GM23248 (cell line): Measurements from ENCODE around the gene LAMA3.

Experiments used
- EZH2 ChIP-seq: fragments of 200-600 bp; sonication (generic); IDR thresholded peaks from 2 replicates; pipeline ENCODE4 v1.6.1; 2018; ENCODE audit warnings: antibody characterized with exemption, mild to moderate bottlenecking; ENCODE audit not compliant: insufficient read depth, poor library complexity, severe bottlenecking
- EZH2phosphoT487 ChIP-seq: fragments of 200-600 bp; sonication (generic); IDR thresholded peaks from 2 replicates; pipeline ENCODE4 v1.6.1; 2018; ENCODE audit warnings: antibody characterized with exemption, moderate library complexity, mild to moderate bottlenecking, low read depth; ENCODE audit not compliant: insufficient read depth

DNA sequence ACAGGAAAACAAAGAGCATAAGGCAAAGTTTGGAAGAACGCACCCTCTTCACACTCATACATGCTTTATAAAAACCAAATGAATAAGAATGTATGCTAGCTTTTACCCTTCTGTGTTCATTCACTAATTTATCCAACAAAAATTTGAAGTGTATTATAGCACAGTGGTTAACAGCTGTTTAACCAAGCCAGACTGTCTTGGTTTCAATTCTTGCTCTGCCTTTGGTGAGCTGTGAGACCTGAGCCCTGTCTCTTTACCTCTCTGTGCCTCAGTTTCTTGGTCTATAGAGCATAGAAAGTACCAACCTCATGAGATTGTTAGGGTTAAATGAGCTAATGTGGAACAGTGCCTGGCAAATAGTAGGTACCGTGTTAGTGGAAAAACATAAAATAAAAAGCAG is 220.8 kb downstream of the LAMA3 start:
- TF ChIP-seq EZH2 (no peak), EZH2phosphoT487 (no peak)
